ENCODE measurements around the gene ACR.
"Not testable (repeated sequence)": the region's sequence is repeated elsewhere in the genome, so short reads cannot be mapped to it uniquely, and the experiment has no call there.

Gene ACR

DNA sequence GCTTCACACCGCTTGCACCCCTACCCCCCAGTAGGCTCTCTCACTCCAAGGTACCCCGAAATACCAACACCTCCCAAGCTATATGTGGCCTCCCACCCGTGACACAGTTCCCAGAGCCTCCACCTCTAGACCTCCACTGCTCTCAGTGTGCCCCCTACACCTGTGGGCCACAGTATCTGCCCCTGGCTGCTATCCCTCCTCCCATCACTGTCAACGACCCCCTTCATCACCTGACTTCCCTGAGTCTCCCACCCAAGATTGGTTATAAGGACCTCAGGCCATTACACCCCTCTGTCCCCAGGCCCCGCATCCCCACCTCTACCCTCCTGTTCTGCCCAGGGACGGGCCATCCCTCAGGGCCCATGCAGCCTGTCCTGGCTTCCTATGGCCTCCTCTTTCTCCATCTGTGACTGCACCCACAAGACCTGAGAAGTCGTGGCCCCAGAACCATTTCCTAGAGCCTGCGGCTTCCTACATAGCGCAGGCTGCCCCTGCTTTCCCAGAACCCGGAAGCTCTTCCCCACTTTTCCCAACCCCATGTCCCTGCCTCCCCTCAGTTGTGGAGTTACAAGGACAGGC lies 734 bp downstream of the ACR start:
- WGBS: 83% methylated on average over 10 of the region's 10 CpGs
- Histone ChIP-seq H3K9me3 (ENCODE audit: insufficient read depth, low read depth, low read length) (no peaks in the 10 kb centered on the region), H3K4me3 (ENCODE audit: low read length) (no peak overlapping the region), H3K9ac (ENCODE audit: low read depth, low read length) (no peak overlapping the region), H3K4me1 (ENCODE audit: insufficient read depth, low read length) (no peaks in the 10 kb centered on the region), H3K27ac (ENCODE audit: low read depth, low read length) (no peak overlapping the region), H3K36me3 (ENCODE audit: insufficient read depth, low read length) (no peaks in the 10 kb centered on the region), H3K27me3 (ENCODE audit: insufficient read depth, low read length) (peaks cover 63% of the 10 kb centered on the region)

DNA sequence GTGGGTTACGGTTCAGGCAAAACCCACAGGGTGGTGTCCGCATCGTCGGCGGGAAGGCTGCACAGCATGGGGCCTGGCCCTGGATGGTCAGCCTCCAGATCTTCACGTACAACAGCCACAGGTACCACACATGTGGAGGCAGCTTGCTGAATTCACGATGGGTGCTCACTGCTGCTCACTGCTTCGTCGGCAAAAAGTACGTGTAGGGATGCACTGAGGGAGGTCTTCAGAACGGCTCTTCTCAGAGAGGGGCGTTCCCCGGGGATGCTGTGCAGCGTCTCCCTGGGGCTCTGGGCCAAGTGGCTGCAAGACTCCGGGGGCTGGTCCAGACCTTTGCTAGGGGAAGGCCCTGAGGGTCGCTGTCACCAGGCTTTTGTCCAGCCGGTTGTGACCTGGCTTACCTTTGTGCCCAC lies 1.3 kb downstream of the ACR start:
- no peak overlapping the region for H3K4me3 ChIP-seq (ENCODE audit: low read length)
- no peaks in the 10 kb centered on the region for H3K4me1 ChIP-seq (ENCODE audit: insufficient read depth, low read length)
- WGBS: 82% methylated on average over 17 of the region's 17 CpGs
- H3K36me3 ChIP-seq (ENCODE audit: insufficient read depth, low read length): no peaks in the 10 kb centered on the region
- H3K27me3 ChIP-seq (ENCODE audit: insufficient read depth, low read length): peaks cover 57% of the 10 kb centered on the region
- H3K27ac ChIP-seq (ENCODE audit: low read depth, low read length): no peak overlapping the region
- H3K9ac ChIP-seq (ENCODE audit: low read depth, low read length): no peak overlapping the region
- no peaks in the 10 kb centered on the region for H3K9me3 ChIP-seq (ENCODE audit: insufficient read depth, low read depth, low read length)

GRCh38 chr22:50739894-50740293 lies 1.9 kb downstream of the ACR start:
- no peaks in the 10 kb centered on the region for H3K36me3 ChIP-seq (ENCODE audit: insufficient read depth, low read length)
- H3K27ac ChIP-seq (ENCODE audit: low read depth, low read length): no peak overlapping the region
- 85% methylated on average over 12 of the region's 12 CpGs for WGBS
- no peaks in the 10 kb centered on the region for H3K4me1 ChIP-seq (ENCODE audit: insufficient read depth, low read length)
- H3K27me3 ChIP-seq (ENCODE audit: insufficient read depth, low read length): peaks cover 54% of the 10 kb centered on the region
- H3K4me3 ChIP-seq (ENCODE audit: low read length): no peak overlapping the region
- H3K9me3 ChIP-seq (ENCODE audit: insufficient read depth, low read depth, low read length): no peaks in the 10 kb centered on the region
- no peak overlapping the region for H3K9ac ChIP-seq (ENCODE audit: low read depth, low read length)

DNA sequence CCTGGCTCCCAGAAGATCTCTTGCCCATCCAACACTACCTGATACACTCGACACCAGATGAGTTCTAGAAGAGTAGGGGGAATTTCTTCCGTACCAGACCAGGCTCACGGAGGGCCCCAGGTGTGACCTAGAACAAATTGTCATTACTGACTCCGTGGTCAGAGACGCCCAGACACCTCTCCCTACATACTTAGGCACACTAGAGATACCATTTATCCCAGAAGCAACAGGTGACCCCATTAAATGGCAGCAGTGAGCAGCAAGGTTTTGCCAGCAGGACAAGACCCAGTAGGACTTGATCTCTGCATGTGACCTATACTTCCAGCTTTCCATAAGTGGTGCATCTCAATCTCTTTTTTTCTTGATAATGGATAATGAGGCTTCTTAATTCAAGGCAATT lies 2.7 kb downstream of the ACR start:
- H3K4me1 ChIP-seq (ENCODE audit: insufficient read depth, low read length); H3K36me3 ChIP-seq (ENCODE audit: insufficient read depth, low read length); H3K9ac ChIP-seq (ENCODE audit: low read depth, low read length); H3K27ac ChIP-seq (ENCODE audit: low read depth, low read length); H3K4me3 ChIP-seq (ENCODE audit: low read length); H3K9me3 ChIP-seq (ENCODE audit: insufficient read depth, low read depth, low read length): not testable (repeated sequence)
- peaks cover 49% of the 10 kb centered on the region for H3K27me3 ChIP-seq (ENCODE audit: insufficient read depth, low read length)
- WGBS: 88% methylated on average over 4 of the region's 5 CpGs

GRCh38 chr22:50744424-50744823 lies 6.4 kb downstream of the ACR start:
- not testable (repeated sequence) for H3K4me1 ChIP-seq (ENCODE audit: insufficient read depth, low read length); H3K9ac ChIP-seq (ENCODE audit: low read depth, low read length); H3K9me3 ChIP-seq (ENCODE audit: insufficient read depth, low read depth, low read length); H3K27ac ChIP-seq (ENCODE audit: low read depth, low read length); H3K36me3 ChIP-seq (ENCODE audit: insufficient read depth, low read length); H3K4me3 ChIP-seq (ENCODE audit: low read length)
- 67% methylated on average over 4 of the region's 12 CpGs for WGBS
- H3K27me3 ChIP-seq (ENCODE audit: insufficient read depth, low read length): peaks cover 23% of the 10 kb centered on the region

GRCh38 chr22:50747521-50747920 lies 9.5 kb downstream of the ACR start:
- not testable (repeated sequence) for H3K36me3 ChIP-seq (ENCODE audit: insufficient read depth, low read length); H3K27ac ChIP-seq (ENCODE audit: low read depth, low read length); H3K9ac ChIP-seq (ENCODE audit: low read depth, low read length); H3K4me3 ChIP-seq (ENCODE audit: low read length); H3K4me1 ChIP-seq (ENCODE audit: insufficient read depth, low read length); H3K9me3 ChIP-seq (ENCODE audit: insufficient read depth, low read depth, low read length)
- WGBS: 82% methylated on average over 1 of the region's 1 CpG
- peaks cover 14% of the 10 kb centered on the region for H3K27me3 ChIP-seq (ENCODE audit: insufficient read depth, low read length)

GRCh38 chr22:50748630-50749029 lies 10.6 kb downstream of the ACR start:
- 87% methylated on average over 13 of the region's 13 CpGs for WGBS
- H3K27ac ChIP-seq (ENCODE audit: low read depth, low read length); H3K9me3 ChIP-seq (ENCODE audit: insufficient read depth, low read depth, low read length); H3K4me3 ChIP-seq (ENCODE audit: low read length); H3K9ac ChIP-seq (ENCODE audit: low read depth, low read length); H3K36me3 ChIP-seq (ENCODE audit: insufficient read depth, low read length); H3K4me1 ChIP-seq (ENCODE audit: insufficient read depth, low read length): not testable (repeated sequence)
- peaks cover 16% of the 10 kb centered on the region; the same call in 1 of the 2 replicates for H3K27me3 ChIP-seq (ENCODE audit: insufficient read depth, low read length)

GRCh38 chr22:50749302-50750074 lies 11.5 kb downstream of the ACR start:
- not testable (repeated sequence) for H3K9ac ChIP-seq (ENCODE audit: low read depth, low read length); H3K4me1 ChIP-seq (ENCODE audit: insufficient read depth, low read length); H3K9me3 ChIP-seq (ENCODE audit: insufficient read depth, low read depth, low read length); H3K4me3 ChIP-seq (ENCODE audit: low read length); H3K36me3 ChIP-seq (ENCODE audit: insufficient read depth, low read length); H3K27ac ChIP-seq (ENCODE audit: low read depth, low read length)
- peaks cover 20% of the 10 kb centered on the region for H3K27me3 ChIP-seq (ENCODE audit: insufficient read depth, low read length)
- 76% methylated on average over 5 of the region's 9 CpGs for WGBS

DNA sequence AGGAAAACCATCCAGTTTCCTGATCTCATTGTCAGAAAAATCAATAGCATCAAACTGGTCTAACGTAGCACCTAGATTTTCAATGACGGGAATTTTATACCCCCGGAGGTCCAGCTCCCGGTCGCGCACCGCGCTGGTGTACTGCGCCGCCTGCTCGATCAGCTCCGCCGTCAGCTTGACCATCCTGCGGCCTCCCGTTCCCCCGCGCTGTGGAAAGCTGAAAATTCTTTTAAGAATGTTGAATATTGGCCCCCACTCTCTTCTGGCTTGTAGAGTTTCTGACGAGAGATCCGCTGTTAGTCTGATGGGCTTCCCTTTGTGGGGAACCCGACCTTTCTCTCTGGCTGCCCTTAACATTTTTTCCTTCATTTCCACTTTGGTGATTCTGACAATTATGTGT lies 17.2 kb downstream of the ACR start:
- not testable (repeated sequence) for H3K27ac ChIP-seq (ENCODE audit: low read depth, low read length); H3K36me3 ChIP-seq (ENCODE audit: insufficient read depth, low read length); H3K4me3 ChIP-seq (ENCODE audit: low read length); H3K9me3 ChIP-seq (ENCODE audit: insufficient read depth, low read depth, low read length); H3K9ac ChIP-seq (ENCODE audit: low read depth, low read length); H3K4me1 ChIP-seq (ENCODE audit: insufficient read depth, low read length)
- 94% methylated on average over 20 of the region's 20 CpGs for WGBS
- H3K27me3 ChIP-seq (ENCODE audit: insufficient read depth, low read length): peaks cover 39% of the 10 kb centered on the region

- H3K4me1 ChIP-seq (ENCODE audit: insufficient read depth, low read length); H3K27ac ChIP-seq (ENCODE audit: low read depth, low read length); H3K36me3 ChIP-seq (ENCODE audit: insufficient read depth, low read length); H3K9ac ChIP-seq (ENCODE audit: low read depth, low read length); H3K9me3 ChIP-seq (ENCODE audit: insufficient read depth, low read depth, low read length); H3K4me3 ChIP-seq (ENCODE audit: low read length): not testable (repeated sequence)
- WGBS: 5% methylated on average over 6 of the region's 9 CpGs
- peaks cover 47% of the 10 kb centered on the region for H3K27me3 ChIP-seq (ENCODE audit: insufficient read depth, low read length)
Measured at GRCh38 chr22:50756406-50756805, 18.4 kb downstream of the ACR start.

- not testable (repeated sequence) for H3K4me1 ChIP-seq (ENCODE audit: insufficient read depth, low read length); H3K27ac ChIP-seq (ENCODE audit: low read depth, low read length); H3K9me3 ChIP-seq (ENCODE audit: insufficient read depth, low read depth, low read length); H3K36me3 ChIP-seq (ENCODE audit: insufficient read depth, low read length)
- 5% methylated on average over 24 of the region's 24 CpGs for WGBS
- H3K4me3 ChIP-seq (ENCODE audit: low read length): peak overlapping the region; percentile 70
- H3K27me3 ChIP-seq (ENCODE audit: insufficient read depth, low read length): peaks cover 47% of the 10 kb centered on the region
- peak overlapping the region; percentile 81 for H3K9ac ChIP-seq (ENCODE audit: low read depth, low read length)
Measured at GRCh38 chr22:50756949-50757491, 19.0 kb downstream of the ACR start.
